GM12878 (cell line): Measurements from ENCODE around the gene FAM229A. TPM values are rescaled to one million over a fixed set of nuclear protein-coding genes. Genes with fewer than 3 reads are reported as not detected.

Experiments used
- ATAC-seq: fragments of 200-7000 bp; cut with Tn5 transposase; 3 replicates; pipeline ENCODE4 v1.9.1; 2020; ENCODE audit warnings: mild to moderate bottlenecking, moderate library complexity
- BruUV-seq: library from RNA; stranded (reverse); fragments of 400-500 nt; replicated peaks from 2 replicates; lab custom pipeline; 2021; lab: Mats Ljungman, UMichigan
- CTCF ChIA-PET: fragments of 300-600 bp; sonication (Branson Sonifier 250); formaldehyde crosslinking; extraction: SDS; loops from one replicate; lab custom pipeline; 2021; ENCODE audit warnings: inconsistent platforms; lab: Yijun Ruan, JAX
- POLR2A ChIA-PET: fragments of 350-600 bp; formaldehyde crosslinking; extraction: SDS; loops from one replicate; lab custom pipeline; 2021; ENCODE audit warnings: inconsistent platforms; lab: Charles Lee
- RAD21 ChIA-PET: fragments of 300-600 bp; sonication (Branson Sonifier 250); formaldehyde crosslinking; loops from one replicate; lab custom pipeline; 2023; ENCODE audit warnings: antibody characterized with exemption; ENCODE audit not compliant: unreplicated experiment; lab: Charles Lee
- SMC1A ChIA-PET: fragments of 300-600 bp; sonication (Branson Sonifier 250); formaldehyde crosslinking; loops from one replicate; lab custom pipeline; 2023; ENCODE audit not compliant: unreplicated experiment, uncharacterized antibody; lab: Charles Lee
- DNase-seq: peaks from one replicate; pipeline ENCODE4 v3.0.0-alpha.2; 2011; ENCODE audit warnings: low read depth, low spot score
- FAIRE-seq: peaks from 3 replicates; lab custom pipeline; 2011; peaks lifted over from hg19 to GRCh38; lab: Jason Lieb, UNC
- H2AFZ ChIP-seq: 2 replicates; pipeline ENCODE4 v1.6.0; 2011; ENCODE audit warnings: low read depth, low read length, control low read depth; ENCODE audit not compliant: control insufficient read depth
- H3K27ac ChIP-seq: 2 replicates; pipeline ENCODE4 v1.5.1; 2011; ENCODE audit warnings: control low read depth; ENCODE audit not compliant: control insufficient read depth, insufficient read depth
- H3K27me3 ChIP-seq, 2 experiments: replicated peaks in 1 of 2; 2 replicates each; pipeline versions ENCODE4 v1.6.0 to v1.6.1; 2011; ENCODE audit warnings: low read length in 1 of 2; ENCODE audit not compliant: control insufficient read depth in 2 of 2, insufficient read depth in 2 of 2
- H3K36me3 ChIP-seq, 2 experiments: 2 replicates each; pipeline ENCODE4 v1.5.1; 2011; ENCODE audit warnings: low read length in 1 of 2; ENCODE audit not compliant: control insufficient read depth in 2 of 2, insufficient read depth in 2 of 2
- H3K4me1 ChIP-seq: 2 replicates; pipeline ENCODE4 v1.6.1; 2011; ENCODE audit warnings: mild to moderate bottlenecking, low read length, moderate library complexity, mixed read lengths; ENCODE audit not compliant: control insufficient read depth, insufficient read depth
- H3K4me2 ChIP-seq: 2 replicates; pipeline ENCODE4 v1.6.0; 2011; ENCODE audit warnings: control low read depth; ENCODE audit not compliant: control insufficient read depth, insufficient read depth
- H3K4me3 ChIP-seq: fragments of 200-600 bp; sonication (generic); 2 replicates; pipeline ENCODE4 v1.5.1; 2016
- H3K79me2 ChIP-seq: 2 replicates; pipeline ENCODE4 v1.6.0; 2011; ENCODE audit warnings: low read length; ENCODE audit not compliant: control insufficient read depth, insufficient read depth
- H3K9ac ChIP-seq: 2 replicates; pipeline ENCODE4 v1.8.0; 2011; ENCODE audit warnings: low read length, control low read depth, mixed read lengths; ENCODE audit not compliant: control insufficient read depth, insufficient read depth
- H3K9me3 ChIP-seq: replicated peaks from 3 replicates; pipeline ENCODE4 v1.5.1; 2011; ENCODE audit warnings: mild to moderate bottlenecking, low read length; ENCODE audit not compliant: control insufficient read depth, insufficient read depth
- H4K20me1 ChIP-seq: 2 replicates; pipeline ENCODE4 v1.6.0; 2011; ENCODE audit not compliant: control insufficient read depth, insufficient read depth
- BCL11A ChIP-seq: IDR thresholded peaks from 2 replicates; pipeline ENCODE4 v1.6.1; 2011; ENCODE audit warnings: low read depth, low read length
- BHLHE40 ChIP-seq, 2 experiments: fragments of 450-650 bp in 1 of 2; IDR thresholded peaks; 2 replicates each; pipeline ENCODE4 v1.6.1; 2011 to 2017; ENCODE audit warnings: low read depth in 2 of 2, borderline replicate concordance in 1 of 2, improper control_type of control experiment in 1 of 2, low read length in 1 of 2, mild to moderate bottlenecking in 1 of 2
- CBX5 ChIP-seq: sonication (generic); IDR thresholded peaks from 2 replicates; pipeline ENCODE4 v1.6.1; 2016; ENCODE audit warnings: low read depth, moderate library complexity, mild to moderate bottlenecking, inconsistent platforms
- EED ChIP-seq: sonication (generic); IDR thresholded peaks from 2 replicates; pipeline ENCODE4 v1.6.1; 2016; ENCODE audit warnings: antibody characterized with exemption, low read depth
- JUNB ChIP-seq: IDR thresholded peaks from 2 replicates; pipeline ENCODE4 v1.6.1; 2016; ENCODE audit warnings: antibody characterized with exemption, mild to moderate bottlenecking
- JUND ChIP-seq: IDR thresholded peaks from 2 replicates; pipeline ENCODE4 v1.6.1; 2012; ENCODE audit warnings: low read depth, mild to moderate bottlenecking, low read length, improper control_type of control experiment, moderate library complexity
- KAT2A ChIP-seq: conservative IDR thresholded peaks from 2 replicates; pipeline ENCODE4 v1.6.1; 2011; ENCODE audit warnings: low read depth, low read length; ENCODE audit not compliant: control insufficient read depth
- KDM1A ChIP-seq: fragments of 200-600 bp; sonication (generic); IDR thresholded peaks from 2 replicates; pipeline ENCODE4 v1.6.1; 2016; ENCODE audit warnings: borderline replicate concordance
- NFYA ChIP-seq: IDR thresholded peaks from 2 replicates; pipeline ENCODE4 v1.6.1; 2011; ENCODE audit warnings: low read depth, mild to moderate bottlenecking, low read length, improper control_type of control experiment, borderline replicate concordance
- POLR2AphosphoS5 ChIP-seq: IDR thresholded peaks from 2 replicates; pipeline ENCODE4 v1.6.1; 2011; ENCODE audit warnings: mild to moderate bottlenecking, low read length, inconsistent platforms
- RBBP5 ChIP-seq: fragments of 200-600 bp; sonication (generic); conservative IDR thresholded peaks from 2 replicates; pipeline ENCODE4 v1.6.1; 2016
- SMC3 ChIP-seq: IDR thresholded peaks from 2 replicates; pipeline ENCODE4 v1.6.1; 2011; ENCODE audit warnings: low read length, improper control_type of control experiment, borderline replicate concordance
- YBX1 ChIP-seq: fragments of 450-650 bp; IDR thresholded peaks from 2 replicates; pipeline ENCODE4 v1.6.1; 2016; ENCODE audit warnings: antibody characterized with exemption
- WGBS: methylation state at CpG from one replicate; pipeline ENCODE4 v1.1.6; 2016; ENCODE audit warnings: low lambda C conversion rate; ENCODE audit not compliant: insufficient replicate concordance, insufficient coverage; ENCODE audit errors: missing lambda C conversion rate; 5-methylcytosine and 5-hydroxymethylcytosine counted together
- in situ Hi-C: fragments of 300-500 bp; cut with MboI; formaldehyde crosslinking; loops from 9 replicates; pipeline ENCODE4 v1.14.3; 2018; ENCODE audit warnings: mixed read lengths
- intact Hi-C: fragments of 100-400 bp; cut with micrococcal nuclease; formaldehyde crosslinking; loops from one replicate; pipeline ENCODE4 v1.14.2; 2022; ENCODE audit not compliant: unreplicated experiment
- polyA plus RNA-seq, 11 experiments: library from polyadenylated mRNA; depleted of rRNA in 4 of 11; unstranded in 6 of 11; stranded (reverse) in 5 of 11; fragments of >200 nt; fragmentation: Nextera tagmentation in 4 of 11; fragmentation: Illumina TruSeq in 1 of 11; extraction: Ambion mirVana in 4 of 11; extraction: Trizol in 1 of 11; gene quantifications; 1 replicate in 1 of 11; 2 replicates in 10 of 11; pipeline versions ENCODE4 v1.2.1 to v1.2.3, GENCODE V29; 2011 to 2016; ENCODE audit warnings: inconsistent platforms in 2 of 11, missing spikeins in 2 of 11, low read depth in 1 of 11
- total RNA-seq, 4 experiments: library from RNA; depleted of rRNA in 3 of 4; stranded (reverse); fragments of >200 nt in 3 of 4; fragmentation: Illumina TruSeq in 1 of 4; extraction: Trizol in 1 of 4; gene quantifications; 2 replicates each; pipeline versions ENCODE4 v1.2.1 to v1.2.3, GENCODE V29; 2013 to 2021
- TF ChIP-seq, protein P1 (sequence below): IDR thresholded peaks from 2 replicates; pipeline ENCODE4 v1.6.1; 2011; ENCODE audit warnings: borderline replicate concordance, low read depth, mild to moderate bottlenecking, moderate library complexity, mixed read lengths, low read length; ENCODE audit not compliant: insufficient read depth; ENCODE audit errors: extremely low read length
- TF ChIP-seq, protein P2 (sequence below): IDR thresholded peaks from 2 replicates; pipeline ENCODE4 v1.6.1; 2011; ENCODE audit warnings: mild to moderate bottlenecking, low read depth, low read length, moderate library complexity; ENCODE audit not compliant: insufficient replicate concordance
- TF ChIP-seq, protein P3 (sequence below): fragments of 450-650 bp; IDR thresholded peaks from 2 replicates; pipeline ENCODE4 v1.6.1; 2017; ENCODE audit warnings: low read depth, mild to moderate bottlenecking, moderate library complexity
- TF ChIP-seq, protein P4 (sequence below): fragments of 450-650 bp; formaldehyde crosslinking; IDR thresholded peaks from 2 replicates; pipeline ENCODE4 v1.4.0; 2020; ENCODE audit warnings: mild to moderate bottlenecking, moderate library complexity

The FAM229A gene
- total and polyA plus RNA-seq, 10 of the 15 experiments (the other 5 are each of a cell fraction or from before 2014, with no cell fraction given): 0.02 to 5.3 (median 1.4) TPM; not detected in 1

DNA sequence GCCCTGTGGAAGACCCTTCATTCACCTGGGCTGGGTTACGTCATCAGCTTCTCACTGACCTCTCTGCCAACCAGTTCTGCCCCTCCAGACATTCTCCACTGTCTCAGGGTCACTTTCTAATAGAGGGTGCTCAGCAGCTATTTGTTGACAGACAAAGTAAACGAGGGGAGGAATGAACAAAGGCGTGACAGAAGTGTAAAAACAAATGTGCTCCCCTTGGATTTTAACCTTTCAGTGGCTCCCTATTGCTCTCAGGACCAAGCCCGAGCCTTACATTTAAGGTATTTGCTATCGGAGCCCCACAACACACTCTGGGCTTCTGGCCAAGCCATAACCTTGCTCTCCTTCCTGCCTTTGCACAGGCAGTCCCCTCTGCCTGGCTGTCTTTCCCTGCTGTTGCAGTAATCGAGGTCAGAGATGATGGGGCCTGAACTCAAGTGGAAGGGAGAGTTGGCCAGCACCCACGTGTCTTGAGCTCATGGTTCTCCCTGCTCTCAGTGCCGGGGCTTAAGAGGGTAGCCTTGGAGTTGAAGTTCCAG lies 16.9 kb downstream of the FAM229A start:
- ChIA-PET RAD21 (interaction anchor here (1.2 to 1.7 kb wide), 2 partner anchors 9 to 12 kb away, joined by 3 to 4 read pairs; partner anchors contain the start of gene MARCKSL1), SMC1A (interaction anchor here (1.1 to 1.2 kb wide), 2 partner anchors 32 to 143 kb away, joined by 3 read pairs; no protein-coding TSS in a partner anchor), POLR2A (interaction anchor here (0.9 to 1.2 kb wide), 2 partner anchors 11 to 49 kb away, joined by 3 read pairs; partner anchors contain the start of gene BSDC1), CTCF (interaction anchor here (1.0 to 1.3 kb wide), 2 partner anchors 55 to 129 kb away, joined by 3 to 5 read pairs; no protein-coding TSS in a partner anchor)
- in situ Hi-C loops (no loop called here), intact Hi-C loops (no loop called here)
- Histone ChIP-seq H3K27me3 (no peaks in the 10 kb centered on the region), H3K9ac (no peak overlapping the region), H4K20me1 (no peaks in the 10 kb centered on the region), H3K4me2 (no peak overlapping the region), H3K36me3 (no peaks in the 10 kb centered on the region), H3K79me2 (no peaks in the 10 kb centered on the region), H2AFZ (no peak overlapping the region), H3K4me1 (peaks cover 14% of the 10 kb centered on the region), H3K4me3 (no peak overlapping the region), H3K27ac (no peak overlapping the region), H3K9me3 (no peaks in the 10 kb centered on the region)
- FAIRE-seq (no peak), ATAC-seq (peak; percentile 10; the same call in 1 of the 3 replicates), DNase-seq (no peak)
- WGBS: 15% methylated on average over 8 of the region's 8 CpGs
- BruUV-seq: no TSS peak
- no peak for TF ChIP-seq SMC3
- TF ChIP-seq KDM1A: no peak
- TF ChIP-seq BCL11A: no peak
- TF ChIP-seq YBX1: no peak
- TF ChIP-seq, protein P1, sequence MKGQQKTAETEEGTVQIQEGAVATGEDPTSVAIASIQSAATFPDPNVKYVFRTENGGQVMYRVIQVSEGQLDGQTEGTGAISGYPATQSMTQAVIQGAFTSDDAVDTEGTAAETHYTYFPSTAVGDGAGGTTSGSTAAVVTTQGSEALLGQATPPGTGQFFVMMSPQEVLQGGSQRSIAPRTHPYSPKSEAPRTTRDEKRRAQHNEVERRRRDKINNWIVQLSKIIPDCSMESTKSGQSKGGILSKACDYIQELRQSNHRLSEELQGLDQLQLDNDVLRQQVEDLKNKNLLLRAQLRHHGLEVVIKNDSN: no peak
- TF ChIP-seq CBX5: no peak
- TF ChIP-seq BHLHE40 (IDR thresholded peaks at IDR 0.05; ENCODE audit: borderline replicate concordance in 1 of 2, low read depth in 2 of 2, low read length in 1 of 2): no peak
- TF ChIP-seq POLR2AphosphoS5: no peak
- no peak for TF ChIP-seq JUND
- TF ChIP-seq RBBP5: no peak
- TF ChIP-seq, protein P2, sequence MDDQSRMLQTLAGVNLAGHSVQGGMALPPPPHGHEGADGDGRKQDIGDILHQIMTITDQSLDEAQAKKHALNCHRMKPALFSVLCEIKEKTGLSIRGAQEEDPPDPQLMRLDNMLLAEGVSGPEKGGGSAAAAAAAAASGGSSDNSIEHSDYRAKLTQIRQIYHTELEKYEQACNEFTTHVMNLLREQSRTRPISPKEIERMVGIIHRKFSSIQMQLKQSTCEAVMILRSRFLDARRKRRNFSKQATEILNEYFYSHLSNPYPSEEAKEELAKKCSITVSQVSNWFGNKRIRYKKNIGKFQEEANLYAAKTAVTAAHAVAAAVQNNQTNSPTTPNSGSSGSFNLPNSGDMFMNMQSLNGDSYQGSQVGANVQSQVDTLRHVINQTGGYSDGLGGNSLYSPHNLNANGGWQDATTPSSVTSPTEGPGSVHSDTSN: no peak
- TF ChIP-seq, protein P3, sequence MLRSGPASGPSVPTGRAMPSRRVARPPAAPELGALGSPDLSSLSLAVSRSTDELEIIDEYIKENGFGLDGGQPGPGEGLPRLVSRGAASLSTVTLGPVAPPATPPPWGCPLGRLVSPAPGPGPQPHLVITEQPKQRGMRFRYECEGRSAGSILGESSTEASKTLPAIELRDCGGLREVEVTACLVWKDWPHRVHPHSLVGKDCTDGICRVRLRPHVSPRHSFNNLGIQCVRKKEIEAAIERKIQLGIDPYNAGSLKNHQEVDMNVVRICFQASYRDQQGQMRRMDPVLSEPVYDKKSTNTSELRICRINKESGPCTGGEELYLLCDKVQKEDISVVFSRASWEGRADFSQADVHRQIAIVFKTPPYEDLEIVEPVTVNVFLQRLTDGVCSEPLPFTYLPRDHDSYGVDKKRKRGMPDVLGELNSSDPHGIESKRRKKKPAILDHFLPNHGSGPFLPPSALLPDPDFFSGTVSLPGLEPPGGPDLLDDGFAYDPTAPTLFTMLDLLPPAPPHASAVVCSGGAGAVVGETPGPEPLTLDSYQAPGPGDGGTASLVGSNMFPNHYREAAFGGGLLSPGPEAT: no peak
- TF ChIP-seq EED: no peak
- TF ChIP-seq KAT2A: no peak
- TF ChIP-seq, protein P4, sequence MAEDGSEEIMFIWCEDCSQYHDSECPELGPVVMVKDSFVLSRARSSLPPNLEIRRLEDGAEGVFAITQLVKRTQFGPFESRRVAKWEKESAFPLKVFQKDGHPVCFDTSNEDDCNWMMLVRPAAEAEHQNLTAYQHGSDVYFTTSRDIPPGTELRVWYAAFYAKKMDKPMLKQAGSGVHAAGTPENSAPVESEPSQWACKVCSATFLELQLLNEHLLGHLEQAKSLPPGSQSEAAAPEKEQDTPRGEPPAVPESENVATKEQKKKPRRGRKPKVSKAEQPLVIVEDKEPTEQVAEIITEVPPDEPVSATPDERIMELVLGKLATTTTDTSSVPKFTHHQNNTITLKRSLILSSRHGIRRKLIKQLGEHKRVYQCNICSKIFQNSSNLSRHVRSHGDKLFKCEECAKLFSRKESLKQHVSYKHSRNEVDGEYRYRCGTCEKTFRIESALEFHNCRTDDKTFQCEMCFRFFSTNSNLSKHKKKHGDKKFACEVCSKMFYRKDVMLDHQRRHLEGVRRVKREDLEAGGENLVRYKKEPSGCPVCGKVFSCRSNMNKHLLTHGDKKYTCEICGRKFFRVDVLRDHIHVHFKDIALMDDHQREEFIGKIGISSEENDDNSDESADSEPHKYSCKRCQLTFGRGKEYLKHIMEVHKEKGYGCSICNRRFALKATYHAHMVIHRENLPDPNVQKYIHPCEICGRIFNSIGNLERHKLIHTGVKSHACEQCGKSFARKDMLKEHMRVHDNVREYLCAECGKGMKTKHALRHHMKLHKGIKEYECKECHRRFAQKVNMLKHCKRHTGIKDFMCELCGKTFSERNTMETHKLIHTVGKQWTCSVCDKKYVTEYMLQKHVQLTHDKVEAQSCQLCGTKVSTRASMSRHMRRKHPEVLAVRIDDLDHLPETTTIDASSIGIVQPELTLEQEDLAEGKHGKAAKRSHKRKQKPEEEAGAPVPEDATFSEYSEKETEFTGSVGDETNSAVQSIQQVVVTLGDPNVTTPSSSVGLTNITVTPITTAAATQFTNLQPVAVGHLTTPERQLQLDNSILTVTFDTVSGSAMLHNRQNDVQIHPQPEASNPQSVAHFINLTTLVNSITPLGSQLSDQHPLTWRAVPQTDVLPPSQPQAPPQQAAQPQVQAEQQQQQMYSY (CRISPR knock-in tag): no peak
- TF ChIP-seq JUNB: no peak
- TF ChIP-seq NFYA: no peak
